H1 (cell line): Measurements from ENCODE around the gene GNAQ. TPM values are rescaled to one million over a fixed set of nuclear protein-coding genes. Genes with fewer than 3 reads are reported as not detected.

Experiments
- CTCF ChIA-PET: fragments of 300-600 bp; sonication (Branson Sonifier 250); formaldehyde crosslinking; loops from one replicate; lab custom pipeline; 2021; ENCODE audit not compliant: partially characterized antibody; lab: Charles Lee
- POLR2A ChIA-PET: fragments of 300-600 bp; sonication (Branson Sonifier 250); formaldehyde crosslinking; loops from one replicate; lab custom pipeline; 2021; ENCODE audit warnings: inconsistent platforms; ENCODE audit not compliant: partially characterized antibody; lab: Charles Lee
- DNase-seq, 2 experiments: peaks; one replicate each; pipeline versions ENCODE4 v3.0.0 to v3.0.0-alpha.2; 2010 to 2022; ENCODE audit warnings: low spot score in 2 of 2, low read depth in 1 of 2, mixed read lengths in 1 of 2
- FAIRE-seq: peaks from 2 replicates; lab custom pipeline; 2011; peaks lifted over from hg19 to GRCh38; lab: Jason Lieb, UNC
- H2AFZ ChIP-seq: 2 replicates; pipeline ENCODE4 v1.8.1; 2012; ENCODE audit warnings: low read length, inconsistent platforms
- H2AK5ac ChIP-seq: 2 replicates; pipeline ENCODE4 v1.6.1; 2013; ENCODE audit warnings: low read depth, low read length
- H2BK120ac ChIP-seq: replicated peaks from 2 replicates; pipeline ENCODE3; 2013; ENCODE audit warnings: low read depth, low read length, inconsistent platforms
- H2BK12ac ChIP-seq: 2 replicates; pipeline ENCODE4 v1.6.1; 2013; ENCODE audit warnings: low read depth, low read length
- H2BK15ac ChIP-seq: 2 replicates; pipeline ENCODE4 v1.6.1; 2013; ENCODE audit warnings: low read length
- H2BK20ac ChIP-seq: 2 replicates; pipeline ENCODE4 v1.6.1; 2013; ENCODE audit warnings: low read length
- H2BK5ac ChIP-seq: 2 replicates; pipeline ENCODE4 v1.6.1; 2013; ENCODE audit warnings: low read depth, low read length
- H3K14ac ChIP-seq: 2 replicates; pipeline ENCODE4 v1.6.1; 2013; ENCODE audit warnings: inconsistent platforms; ENCODE audit not compliant: insufficient read length
- H3K18ac ChIP-seq: 2 replicates; pipeline ENCODE4 v1.6.1; 2013; ENCODE audit warnings: low read length; ENCODE audit errors: extremely low read depth
- H3K23ac ChIP-seq: 2 replicates; pipeline ENCODE4 v1.6.1; 2013; ENCODE audit warnings: inconsistent platforms; ENCODE audit not compliant: insufficient read length
- H3K23me2 ChIP-seq: 2 replicates; pipeline ENCODE4 v1.6.1; 2013; ENCODE audit warnings: low read depth, low read length
- H3K27ac ChIP-seq: 2 replicates; pipeline ENCODE4 v1.6.1; 2011; ENCODE audit warnings: low read depth, low read length, inconsistent platforms
- H3K27me3 ChIP-seq, 4 experiments: replicated peaks in 1 of 4; 1 replicate in 1 of 4; 2 replicates in 3 of 4; pipeline versions ENCODE4 v1.6.1 to v1.8.1; 2011 to 2013; ENCODE audit warnings: low read length in 3 of 4, mild to moderate bottlenecking in 3 of 4, inconsistent platforms in 2 of 4, mixed read lengths in 2 of 4, moderate library complexity in 1 of 4; ENCODE audit not compliant: control insufficient read depth in 3 of 4, insufficient read depth in 3 of 4; ENCODE audit errors: extremely low read depth in 1 of 4
- H3K36me3 ChIP-seq, 4 experiments: 2 replicates each; pipeline versions ENCODE4 v1.6.1 to v1.8.1; 2011 to 2013; ENCODE audit warnings: mild to moderate bottlenecking in 4 of 4, low read length in 3 of 4, moderate library complexity in 2 of 4, control low read depth in 1 of 4, inconsistent platforms in 1 of 4; ENCODE audit not compliant: insufficient read depth in 4 of 4, control insufficient read depth in 2 of 4
- H3K4ac ChIP-seq: replicated peaks from 2 replicates; pipeline ENCODE3; 2013; ENCODE audit warnings: low read length, low read depth, mixed read lengths, inconsistent platforms; ENCODE audit not compliant: insufficient read length
- H3K4me1 ChIP-seq, 4 experiments: replicated peaks in 1 of 4; 1 replicate in 1 of 4; 2 replicates in 3 of 4; pipeline versions ENCODE4 v1.6.1 to v1.8.1; 2011 to 2013; ENCODE audit warnings: low read length in 3 of 4, inconsistent platforms in 2 of 4, mixed read lengths in 1 of 4; ENCODE audit not compliant: insufficient read depth in 4 of 4, control insufficient read depth in 3 of 4
- H3K4me2 ChIP-seq, 2 experiments: 2 replicates each; pipeline versions ENCODE4 v1.6.1 to v1.8.1; 2011 to 2013; ENCODE audit warnings: low read depth in 2 of 2, low read length in 2 of 2, control low read depth in 1 of 2, inconsistent platforms in 1 of 2, mild to moderate bottlenecking in 1 of 2; ENCODE audit not compliant: insufficient read depth in 1 of 2
- H3K4me3 ChIP-seq, 4 experiments: fragments of 200-600, 300-600 bp in 1 of 4; sonication (generic), shearing (Covaris generic), sonication (Bioruptor Twin) in 1 of 4; 2 replicates each; pipeline versions ENCODE4 v1.5.1 to v1.8.1; 2011 to 2016; ENCODE audit warnings: low read length in 4 of 4, low read depth in 3 of 4, control low read depth in 2 of 4, inconsistent platforms in 2 of 4, mild to moderate bottlenecking in 2 of 4, mixed read lengths in 1 of 4, moderate library complexity in 1 of 4; ENCODE audit not compliant: insufficient read depth in 2 of 4; ENCODE audit errors: extremely low read depth in 1 of 4
- H3K56ac ChIP-seq: replicated peaks from 2 replicates; pipeline ENCODE3; 2013; ENCODE audit warnings: low read depth, mild to moderate bottlenecking, mixed read lengths, low read length, inconsistent platforms; ENCODE audit not compliant: insufficient read length
- H3K79me1 ChIP-seq: 2 replicates; pipeline ENCODE4 v1.6.1; 2013; ENCODE audit warnings: low read depth, low read length, control low read depth
- H3K79me2 ChIP-seq, 2 experiments: 2 replicates each; pipeline versions ENCODE4 v1.6.1 to v1.8.1; 2012 to 2013; ENCODE audit warnings: low read length in 2 of 2, mild to moderate bottlenecking in 2 of 2, inconsistent platforms in 1 of 2; ENCODE audit not compliant: insufficient read depth in 2 of 2, control insufficient read depth in 1 of 2
- H3K9ac ChIP-seq, 4 experiments: replicated peaks in 1 of 4; 1 replicate in 1 of 4; 2 replicates in 3 of 4; pipeline versions ENCODE4 v1.6.1 to v1.8.1; 2011 to 2013; ENCODE audit warnings: low read depth in 3 of 4, low read length in 3 of 4, control low read depth in 2 of 4, mild to moderate bottlenecking in 2 of 4, moderate library complexity in 2 of 4, inconsistent platforms in 1 of 4; ENCODE audit errors: extremely low read depth in 1 of 4
- H3K9me3 ChIP-seq, 2 experiments: 2 replicates each; pipeline versions ENCODE4 v1.6.1 to v1.8.1; 2012 to 2013; ENCODE audit warnings: mild to moderate bottlenecking in 2 of 2, moderate library complexity in 2 of 2, control low read depth in 1 of 2, inconsistent platforms in 1 of 2, low read depth in 1 of 2, low read length in 1 of 2, mixed read lengths in 1 of 2; ENCODE audit not compliant: insufficient read depth in 2 of 2
- H4K20me1 ChIP-seq, 2 experiments: replicated peaks in 1 of 2; 2 replicates each; pipeline versions ENCODE3 to v1.8.1; 2011 to 2013; ENCODE audit warnings: inconsistent platforms in 2 of 2, low read length in 2 of 2, mild to moderate bottlenecking in 1 of 2; ENCODE audit not compliant: insufficient read depth in 2 of 2, control insufficient read depth in 1 of 2
- H4K5ac ChIP-seq: 2 replicates; pipeline ENCODE4 v1.6.1; 2013; ENCODE audit warnings: low read length, low read depth, mixed read lengths, inconsistent platforms; ENCODE audit not compliant: insufficient read length
- H4K8ac ChIP-seq: 2 replicates; pipeline ENCODE4 v1.8.0; 2013; ENCODE audit warnings: mild to moderate bottlenecking, moderate library complexity, low read length, inconsistent platforms; ENCODE audit not compliant: insufficient read depth; ENCODE audit errors: extremely low read depth
- H4K91ac ChIP-seq: replicated peaks from 2 replicates; pipeline ENCODE3; 2013; ENCODE audit warnings: low read length, mixed read lengths, inconsistent platforms; ENCODE audit not compliant: insufficient read length
- BCL11A ChIP-seq, 2 experiments: IDR thresholded peaks; one replicate each; pipeline ENCODE4 v1.6.1; 2011; ENCODE audit warnings: low read depth in 2 of 2, low read length in 2 of 2, mild to moderate bottlenecking in 2 of 2
- GTF2F1 ChIP-seq: IDR thresholded peaks from 2 replicates; pipeline ENCODE4 v1.6.1; 2012; ENCODE audit warnings: low read depth, low read length, improper control_type of control experiment, borderline replicate concordance
- NANOG ChIP-seq: IDR thresholded peaks from 2 replicates; pipeline ENCODE4 v1.6.1; 2011; ENCODE audit warnings: low read length, low read depth, mild to moderate bottlenecking, inconsistent platforms; ENCODE audit not compliant: insufficient read depth, poor library complexity, severe bottlenecking
- RBBP5 ChIP-seq: IDR thresholded peaks from 2 replicates; pipeline ENCODE4 v1.7.1; 2012; ENCODE audit warnings: low read depth, mild to moderate bottlenecking, inconsistent platforms, low read length, moderate library complexity, borderline replicate concordance
- SAP30 ChIP-seq: fragments of 300-600 bp; sonication (generic); IDR thresholded peaks from 2 replicates; pipeline ENCODE4 v1.7.1; 2012; ENCODE audit warnings: low read length, moderate library complexity, mild to moderate bottlenecking, inconsistent platforms; ENCODE audit not compliant: insufficient read depth, insufficient replicate concordance
- SIN3A ChIP-seq, 2 experiments: IDR thresholded peaks in 1 of 2; conservative IDR thresholded peaks in 1 of 2; 2 replicates each; pipeline ENCODE4 v1.6.1; 2011 to 2012; ENCODE audit warnings: low read length in 2 of 2, improper control_type of control experiment in 1 of 2, low read depth in 1 of 2, mild to moderate bottlenecking in 1 of 2
- TBP ChIP-seq: IDR thresholded peaks from 2 replicates; pipeline ENCODE4 v1.6.1; 2011; ENCODE audit warnings: low read depth, low read length, improper control_type of control experiment
- TCF12 ChIP-seq: IDR thresholded peaks from 2 replicates; pipeline ENCODE4 v1.6.1; 2011; ENCODE audit warnings: low read depth, mild to moderate bottlenecking, low read length
- TEAD4 ChIP-seq: IDR thresholded peaks from 2 replicates; pipeline ENCODE4 v1.6.1; 2012; ENCODE audit warnings: low read depth, low read length, inconsistent platforms, mixed read lengths
- WGBS, 2 experiments: shearing (Covaris generic) in 1 of 2; methylation state at CpG; one replicate each; pipeline versions ENCODE4 v1.1.6 to v1.1.7; 2013 to 2015; ENCODE audit warnings: low lambda C conversion rate in 2 of 2, mixed read lengths in 2 of 2, inconsistent platforms in 1 of 2, low coverage in 1 of 2, missing lambda C conversion rate in 1 of 2; ENCODE audit not compliant: insufficient replicate concordance in 2 of 2, insufficient coverage in 1 of 2, insufficient read length in 1 of 2; ENCODE audit errors: extremely low coverage in 1 of 2, missing lambda C conversion rate in 1 of 2; 5-methylcytosine and 5-hydroxymethylcytosine counted together
- polyA plus RNA-seq, 7 experiments: library from polyadenylated mRNA; depleted of rRNA in 3 of 7; stranded (reverse) in 5 of 7; unstranded in 2 of 7; fragments of >200 nt in 5 of 7; fragments of 200-250 nt in 2 of 7; gene quantifications; 1 replicate in 5 of 7; 2 replicates in 1 of 7; 4 replicates in 1 of 7; pipeline versions ENCODE4 v1.2.1 to v1.2.3, GENCODE V29; 2011 to 2013; ENCODE audit warnings: missing spikeins in 2 of 7, mixed read lengths in 2 of 7
- total RNA-seq: library from RNA; stranded (reverse); fragmentation: NEBNext Ultra II Directional; extraction: Animal tissue kit (Norgen Biotek cat#: 25700); gene quantifications from 2 replicates; pipeline ENCODE4 v1.2.1, GENCODE V29; 2021

GNAQ gene
- total and polyA plus RNA-seq, 2 of the 8 experiments (the other 6 are each of a cell fraction or from before 2014, with no cell fraction given) = 22.8 to 63.8 TPM

DNA sequence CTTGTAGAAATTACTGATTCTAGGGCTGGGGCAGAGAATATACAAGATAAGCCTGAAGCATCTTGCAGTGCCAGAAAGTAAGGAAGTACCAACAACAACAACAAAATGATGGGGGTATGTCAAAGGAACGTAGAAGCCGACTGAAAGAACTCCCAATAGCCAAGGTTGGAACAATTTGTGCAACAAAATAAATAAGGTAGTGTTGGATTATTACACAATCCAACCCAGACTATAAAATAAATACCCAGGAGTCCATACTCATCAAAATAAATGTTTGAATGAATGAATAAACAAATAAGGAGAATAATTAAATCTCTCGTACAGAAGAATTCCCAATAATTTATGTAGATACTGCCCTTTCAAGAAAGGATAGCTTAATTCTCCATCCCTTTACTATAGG, 31.1 kb upstream of the GNAQ start:
- Histone ChIP-seq H3K23me2 (no peaks in the 10 kb centered on the region), H4K5ac (no peak overlapping the region), H2BK20ac (no peak overlapping the region), H3K9me3 (peaks cover 13 to 16% of the 10 kb centered on the region in 2 experiments; a peak in 3 of 4 replicates)
- ChIA-PET POLR2A (no interaction called here), CTCF (interaction anchor here (0.6 kb wide), 1 partner anchor 20 kb away, joined by 4 read pairs; no protein-coding TSS in a partner anchor)
- TF ChIP-seq TBP (no peak), TCF12 (no peak), RBBP5 (no peak), TEAD4 (no peak), BCL11A (IDR thresholded peaks at IDR 0.05; ENCODE audit: low read depth in 2 of 2, low read length in 2 of 2) (no peak), NANOG (no peak), SAP30 (no peak), GTF2F1 (no peak), SIN3A (conservative IDR thresholded peaks at IDR 0.05 in 1 of 2, IDR thresholded peaks at IDR 0.05 in 1 of 2; ENCODE audit: low read depth in 1 of 2, low read length in 2 of 2) (no peak)
- TF ChIP-seq, all 59 proteins: peak for 0
- Histone ChIP-seq H3K9ac (no peak overlapping the region), H3K27me3 (no peaks in the 10 kb centered on the region), H4K20me1 (no peaks in the 10 kb centered on the region), H3K79me1 (no peaks in the 10 kb centered on the region), H3K23ac (no peak overlapping the region), H3K27ac (no peak overlapping the region), H3K4ac (no peak overlapping the region), H3K18ac (no peak overlapping the region), H2BK5ac (no peak overlapping the region), H2AFZ (no peak overlapping the region), H2AK5ac (no peak overlapping the region), H2BK120ac (no peak overlapping the region), H4K91ac (no peak overlapping the region), H3K36me3 (no peaks in the 10 kb centered on the region), H3K79me2 (no peaks in the 10 kb centered on the region), H3K4me1 (no peaks in the 10 kb centered on the region), H3K56ac (no peak overlapping the region), H3K4me3 (no peak overlapping the region), H3K14ac (no peak overlapping the region), H4K8ac (no peak overlapping the region), H2BK15ac (no peak overlapping the region), H2BK12ac (no peak overlapping the region), H3K4me2 (no peak overlapping the region)
- DNase-seq (no peak), FAIRE-seq (no peak)
- WGBS, 2 experiments = 99% methylated on average over 3 of the region's 3 CpGs; no CpG with 5 or more reads in 1 of the 2 experiments
